Body of pancreas (tissue), 4 donors: Measurements from ENCODE around the gene ZBTB46. TPM values are rescaled to one million over a fixed set of nuclear protein-coding genes. Genes with fewer than 3 reads are reported as not detected.

Experiments used
- ATAC-seq: fragments of 150-250 bp; one replicate; pipeline ENCODE4 v1.9.1; 2016
- DNase-seq, 4 donors: peaks; one replicate each; pipeline ENCODE4 v3.0.0-alpha.2; 2019
- H3K27ac ChIP-seq, 4 donors: fragments of 200-600 bp; sonication (generic); 1 replicate in 3 of 4; 2 replicates in 1 of 4; pipeline versions ENCODE4 v1.5.1 to v1.6.1; 2016 to 2019; ENCODE audit warnings: mild to moderate bottlenecking in 1 of 4, mixed read lengths in 1 of 4, moderate library complexity in 1 of 4
- H3K27me3 ChIP-seq, 2 donors: fragments of 200-600 bp; sonication (generic); one replicate each; pipeline ENCODE4 v1.6.0; 2016; ENCODE audit warnings: mild to moderate bottlenecking in 1 of 2
- H3K36me3 ChIP-seq, 2 donors: fragments of 200-600 bp; sonication (generic); replicated peaks in 1 of 2; 2 replicates each; pipeline ENCODE4 v1.5.1; 2016; ENCODE audit warnings: low read depth in 2 of 2; ENCODE audit not compliant: insufficient read depth in 1 of 2
- H3K4me1 ChIP-seq: fragments of 200-600 bp; sonication (generic); one replicate; pipeline ENCODE4 v1.6.0; 2016
- H3K4me3 ChIP-seq, 2 donors: fragments of 200-600 bp; sonication (generic); 1 replicate in 1 of 2; 2 replicates in 1 of 2; pipeline ENCODE4 v1.5.1; 2016 to 2019
- H3K9me3 ChIP-seq, 3 donors: fragments of 200-600 bp; sonication (generic); 1 replicate in 2 of 3; 2 replicates in 1 of 3; pipeline ENCODE4 v1.5.1; 2016
- POLR2A ChIP-seq, 3 donors: fragments of 450-650 bp; IDR thresholded peaks; one replicate each; pipeline ENCODE4 v1.6.1; 2016; ENCODE audit warnings: antibody characterized with exemption in 3 of 3, mild to moderate bottlenecking in 2 of 3
- WGBS, 2 donors: methylation state at CpG; one replicate each; pipeline ENCODE4 v1.1.5; 2017; 5-methylcytosine and 5-hydroxymethylcytosine counted together
- intact Hi-C: fragments of 100-400 bp; cut with DNase I; formaldehyde crosslinking; loops from one replicate; pipeline ENCODE4 v1.15.1; 2023
- total RNA-seq, 2 donors: library from RNA; depleted of rRNA; stranded (reverse); fragments of >200 nt; gene quantifications; one replicate each; pipeline ENCODE4 v1.1.0, GENCODE V29; 2016
- TF ChIP-seq, protein P1 (sequence below), 7 experiments: fragments of 450-650 bp in 4 of 7; fragments of 200-600 bp in 3 of 7; sonication (generic) in 3 of 7; IDR thresholded peaks; one replicate each; pipeline ENCODE4 v1.5.1; 2016 to 2019; ENCODE audit warnings: antibody characterized with exemption in 7 of 7

Gene ZBTB46
- total RNA-seq, 2 donors from 2014 or later = 4.3 to 5.4 TPM

DNA sequence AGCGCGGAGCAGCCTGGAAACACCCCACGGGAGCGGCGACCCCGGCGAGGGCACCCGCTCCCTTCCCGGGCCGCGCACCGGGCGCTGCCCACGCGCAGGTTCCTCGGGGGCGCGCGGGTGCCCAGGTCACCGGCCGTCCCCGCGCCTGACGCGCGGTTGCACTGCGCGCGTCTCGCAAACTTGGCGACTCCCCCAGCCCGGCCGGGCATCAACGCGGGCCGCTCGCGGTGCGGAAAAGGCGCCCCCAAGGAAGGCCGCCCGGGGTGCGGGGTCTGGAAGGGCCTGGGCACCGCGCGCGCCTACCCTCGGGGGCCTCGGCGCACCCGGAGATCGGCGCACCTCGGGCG, 555 bp upstream of the ZBTB46 start:
- intact Hi-C loops = no loop called here
- no peaks in the 10 kb centered on the region for H3K36me3 ChIP-seq
- H3K4me1 ChIP-seq = peaks cover 34% of the 10 kb centered on the region
- DNase-seq = no peak
- H3K4me3 ChIP-seq = no peak overlapping the region
- H3K27ac ChIP-seq = peak overlapping the region in 2 of 4 donors; percentile 31 to 47
- no peaks in the 10 kb centered on the region for H3K9me3 ChIP-seq
- no peaks in the 10 kb centered on the region for H3K27me3 ChIP-seq
- ATAC-seq = no peak
- 0% methylated on average over 44 of the region's 55 CpGs; no CpG with 5 or more reads in 1 of the 2 donors for WGBS, 2 donors
- TF ChIP-seq POLR2A (IDR thresholded peaks at IDR 0.05) = no peak
- TF ChIP-seq, protein P1, sequence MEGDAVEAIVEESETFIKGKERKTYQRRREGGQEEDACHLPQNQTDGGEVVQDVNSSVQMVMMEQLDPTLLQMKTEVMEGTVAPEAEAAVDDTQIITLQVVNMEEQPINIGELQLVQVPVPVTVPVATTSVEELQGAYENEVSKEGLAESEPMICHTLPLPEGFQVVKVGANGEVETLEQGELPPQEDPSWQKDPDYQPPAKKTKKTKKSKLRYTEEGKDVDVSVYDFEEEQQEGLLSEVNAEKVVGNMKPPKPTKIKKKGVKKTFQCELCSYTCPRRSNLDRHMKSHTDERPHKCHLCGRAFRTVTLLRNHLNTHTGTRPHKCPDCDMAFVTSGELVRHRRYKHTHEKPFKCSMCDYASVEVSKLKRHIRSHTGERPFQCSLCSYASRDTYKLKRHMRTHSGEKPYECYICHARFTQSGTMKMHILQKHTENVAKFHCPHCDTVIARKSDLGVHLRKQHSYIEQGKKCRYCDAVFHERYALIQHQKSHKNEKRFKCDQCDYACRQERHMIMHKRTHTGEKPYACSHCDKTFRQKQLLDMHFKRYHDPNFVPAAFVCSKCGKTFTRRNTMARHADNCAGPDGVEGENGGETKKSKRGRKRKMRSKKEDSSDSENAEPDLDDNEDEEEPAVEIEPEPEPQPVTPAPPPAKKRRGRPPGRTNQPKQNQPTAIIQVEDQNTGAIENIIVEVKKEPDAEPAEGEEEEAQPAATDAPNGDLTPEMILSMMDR (IDR thresholded peaks at IDR 0.05) = no peak

DNA sequence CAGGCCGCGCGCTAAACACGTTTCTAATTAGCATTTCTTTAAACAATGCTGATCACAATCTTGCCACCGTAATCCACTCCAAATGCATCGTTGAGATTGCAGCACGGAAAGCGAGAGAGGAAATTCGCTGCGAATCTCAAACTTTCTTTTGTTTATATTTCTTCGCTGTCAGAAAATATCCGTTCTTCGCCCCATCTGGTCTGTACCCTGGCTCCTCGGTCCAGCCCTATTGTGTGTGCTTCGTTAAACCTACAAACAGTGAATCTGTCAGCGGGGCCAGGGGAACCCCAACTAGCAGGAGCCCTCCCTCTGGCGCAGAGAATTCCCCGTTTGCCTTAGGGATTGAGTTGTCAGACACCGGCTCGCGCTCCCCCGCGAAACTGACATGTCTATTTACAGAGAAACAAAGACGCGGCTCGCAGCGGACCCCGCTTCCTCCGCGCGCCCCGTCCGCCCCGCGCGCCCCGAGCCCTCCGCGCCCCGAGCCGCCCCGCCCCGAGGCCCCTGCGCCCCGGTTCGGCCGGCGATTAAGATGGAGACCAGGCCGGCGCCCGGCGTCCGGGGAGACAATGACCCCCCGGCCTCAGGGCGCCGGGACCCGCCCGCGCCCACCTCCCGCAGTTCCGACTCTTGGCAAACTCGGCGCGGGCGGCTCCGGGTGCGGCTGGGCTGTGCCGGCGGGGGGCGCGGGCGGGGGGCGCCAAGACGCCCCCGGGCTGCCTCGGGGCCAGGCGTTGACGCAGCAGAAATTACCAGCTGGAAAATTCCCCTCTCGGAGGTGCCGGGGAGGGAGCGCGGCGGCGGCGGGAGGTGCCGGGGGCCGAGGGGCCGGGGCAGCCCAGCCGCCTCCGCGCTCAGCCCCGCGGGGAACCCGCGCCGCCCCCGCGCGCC, 874 bp downstream of the ZBTB46 start:
- TF ChIP-seq, protein P1 (IDR thresholded peaks at IDR 0.05) = no peak
- no peak for TF ChIP-seq POLR2A (IDR thresholded peaks at IDR 0.05)
- Histone ChIP-seq H3K4me3 (peak overlapping the region; percentile 25 to 50), H3K9me3 (no peaks in the 10 kb centered on the region), H3K27me3 (no peaks in the 10 kb centered on the region), H3K36me3 (no peaks in the 10 kb centered on the region), H3K4me1 (peaks cover 31% of the 10 kb centered on the region), H3K27ac (peak overlapping the region in 3 of 4 donors; percentile 12 to 56 (median 34))
- DNase-seq (peak in 1 of 4 donors; percentile 31), ATAC-seq (no peak)
- WGBS, 2 donors = 1% methylated on average over 21 to 64 of the region's 99 CpGs
- intact Hi-C loops = no loop called here

DNA sequence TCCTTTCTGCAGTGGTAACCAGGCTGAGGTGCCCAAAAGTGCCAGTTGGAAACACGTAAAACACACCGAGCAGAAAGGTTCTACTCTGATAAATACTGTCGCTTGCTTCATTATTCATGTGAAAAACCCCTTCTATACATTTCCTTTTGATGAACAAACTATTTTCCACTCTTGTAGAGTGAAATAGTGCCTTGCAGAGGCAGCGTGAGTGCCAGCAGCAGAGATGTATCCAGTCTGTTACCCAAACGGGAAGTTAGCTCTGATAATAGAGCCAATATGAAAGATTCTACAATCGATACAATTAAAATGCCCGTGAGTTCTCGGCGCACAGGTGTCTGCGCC, 1.5 kb downstream of the ZBTB46 start:
- Histone ChIP-seq H3K27ac (peak overlapping the region in 2 of 4 donors; percentile 34 to 56), H3K4me1 (peaks cover 25% of the 10 kb centered on the region), H3K27me3 (no peaks in the 10 kb centered on the region), H3K36me3 (no peaks in the 10 kb centered on the region), H3K4me3 (peak overlapping the region in 1 of 2 donors; percentile 50), H3K9me3 (no peaks in the 10 kb centered on the region)
- no peak for DNase-seq
- intact Hi-C loops = no loop called here
- TF ChIP-seq, protein P1 (IDR thresholded peaks at IDR 0.05) = no peak
- no peak for TF ChIP-seq POLR2A (IDR thresholded peaks at IDR 0.05)
- WGBS, 2 donors = 12 to 13% methylated on average over 10 of the region's 10 CpGs
- no peak for ATAC-seq

DNA sequence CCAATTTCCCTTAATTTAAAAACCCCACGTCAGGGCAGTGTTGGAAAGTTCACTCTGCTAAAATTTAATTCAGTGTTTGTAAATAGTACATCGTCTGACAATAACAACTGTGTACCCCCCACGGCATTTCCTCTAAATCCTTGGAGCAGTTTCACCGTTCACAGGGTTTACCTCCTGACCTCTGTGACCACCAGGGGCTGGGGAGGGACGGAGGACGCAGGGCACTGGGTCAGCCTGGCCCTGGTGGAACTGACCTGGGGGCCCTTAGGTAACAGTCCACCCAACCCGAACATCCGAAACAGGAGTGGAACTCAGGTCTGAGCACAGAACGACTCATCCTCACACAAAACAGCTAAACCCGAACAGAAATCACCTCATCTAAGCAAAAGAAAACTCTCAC, 2.1 kb downstream of the ZBTB46 start:
- intact Hi-C loops = no loop called here
- ATAC-seq (no peak), DNase-seq (no peak)
- no peaks in the 10 kb centered on the region for H3K36me3 ChIP-seq
- no peak overlapping the region for H3K27ac ChIP-seq
- WGBS, 2 donors = 79 to 86% methylated on average over 8 to 10 of the region's 10 CpGs
- H3K4me3 ChIP-seq = no peak overlapping the region
- H3K27me3 ChIP-seq = no peaks in the 10 kb centered on the region
- peaks cover 18% of the 10 kb centered on the region for H3K4me1 ChIP-seq
- TF ChIP-seq, protein P1 (IDR thresholded peaks at IDR 0.05) = no peak
- no peaks in the 10 kb centered on the region for H3K9me3 ChIP-seq

DNA sequence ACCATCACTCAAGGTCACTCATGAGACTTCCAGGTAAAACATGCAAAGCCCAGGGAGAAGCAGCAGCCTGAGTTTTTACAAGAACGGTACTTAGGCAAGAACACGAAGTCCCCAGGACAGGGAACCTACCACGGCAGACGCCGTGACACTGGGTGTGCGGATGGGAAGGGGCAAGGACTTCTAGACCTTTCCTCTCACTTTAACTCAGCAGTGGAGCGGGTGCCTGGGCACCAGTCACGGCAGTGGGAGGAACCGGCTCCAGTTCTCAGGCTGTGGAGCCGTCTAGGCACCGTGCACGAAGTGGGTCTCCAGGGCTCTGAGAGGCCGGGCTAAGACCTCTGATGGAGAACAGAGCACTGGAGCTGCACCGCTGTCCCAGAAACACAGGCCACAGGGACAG, 2.5 kb downstream of the ZBTB46 start:
- intact Hi-C loops = no loop called here
- H3K36me3 ChIP-seq = no peaks in the 10 kb centered on the region
- TF ChIP-seq, protein P1 (IDR thresholded peaks at IDR 0.05) = no peak
- TF ChIP-seq POLR2A (IDR thresholded peaks at IDR 0.05) = no peak
- H3K9me3 ChIP-seq = no peaks in the 10 kb centered on the region
- no peaks in the 10 kb centered on the region for H3K27me3 ChIP-seq
- ATAC-seq (no peak), DNase-seq (no peak)
- no peak overlapping the region for H3K27ac ChIP-seq
- no peak overlapping the region for H3K4me3 ChIP-seq
- WGBS, 2 donors = 71 to 76% methylated on average over 13 to 14 of the region's 14 CpGs
- peaks cover 16% of the 10 kb centered on the region for H3K4me1 ChIP-seq
